ENCODE results near the gene DHRS3.

The DHRS3 gene

DNA sequence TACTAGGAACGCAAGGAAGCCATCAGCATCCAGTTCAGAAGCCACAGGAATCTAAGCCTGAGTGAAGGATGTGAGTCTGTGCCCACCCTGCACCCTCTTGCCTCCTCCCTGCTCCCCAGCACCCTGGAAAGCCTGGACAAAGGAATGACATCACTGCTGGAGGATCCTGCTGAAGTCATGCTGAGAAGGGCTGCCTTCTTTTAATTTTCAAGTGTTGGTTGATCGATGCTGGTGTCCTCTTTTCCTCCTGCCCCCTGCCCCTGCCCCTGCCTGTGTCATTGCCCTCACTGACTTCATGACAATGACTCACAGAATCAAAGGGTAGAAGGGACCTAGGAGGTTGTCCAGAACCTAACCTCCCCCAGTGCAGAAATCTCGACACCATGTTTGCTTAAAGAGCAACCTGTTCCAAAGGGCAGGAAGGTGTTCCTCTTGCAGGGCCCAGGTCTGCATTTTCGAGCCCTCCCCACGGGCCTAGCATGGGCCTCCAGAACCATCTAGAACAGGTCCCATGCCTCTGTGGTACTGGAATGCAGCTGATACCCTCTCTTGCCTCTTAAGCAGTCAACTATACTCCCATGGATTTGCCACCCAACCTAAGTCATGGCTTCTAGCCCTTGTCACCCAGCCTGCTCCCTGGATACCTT, 9.6 kb downstream of the DHRS3 start:
- TF ChIP-seq, protein P1, sequence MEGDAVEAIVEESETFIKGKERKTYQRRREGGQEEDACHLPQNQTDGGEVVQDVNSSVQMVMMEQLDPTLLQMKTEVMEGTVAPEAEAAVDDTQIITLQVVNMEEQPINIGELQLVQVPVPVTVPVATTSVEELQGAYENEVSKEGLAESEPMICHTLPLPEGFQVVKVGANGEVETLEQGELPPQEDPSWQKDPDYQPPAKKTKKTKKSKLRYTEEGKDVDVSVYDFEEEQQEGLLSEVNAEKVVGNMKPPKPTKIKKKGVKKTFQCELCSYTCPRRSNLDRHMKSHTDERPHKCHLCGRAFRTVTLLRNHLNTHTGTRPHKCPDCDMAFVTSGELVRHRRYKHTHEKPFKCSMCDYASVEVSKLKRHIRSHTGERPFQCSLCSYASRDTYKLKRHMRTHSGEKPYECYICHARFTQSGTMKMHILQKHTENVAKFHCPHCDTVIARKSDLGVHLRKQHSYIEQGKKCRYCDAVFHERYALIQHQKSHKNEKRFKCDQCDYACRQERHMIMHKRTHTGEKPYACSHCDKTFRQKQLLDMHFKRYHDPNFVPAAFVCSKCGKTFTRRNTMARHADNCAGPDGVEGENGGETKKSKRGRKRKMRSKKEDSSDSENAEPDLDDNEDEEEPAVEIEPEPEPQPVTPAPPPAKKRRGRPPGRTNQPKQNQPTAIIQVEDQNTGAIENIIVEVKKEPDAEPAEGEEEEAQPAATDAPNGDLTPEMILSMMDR (conservative IDR thresholded peaks at IDR 0.05; ENCODE audit: control insufficient read depth, insufficient read depth, low read depth, low read length), result no peak
- DNase-seq (ENCODE audit: low read depth), result no peak
- H3K4me3 ChIP-seq (ENCODE audit: control insufficient read depth, low read depth, low read length), result no peak overlapping the region

DNA sequence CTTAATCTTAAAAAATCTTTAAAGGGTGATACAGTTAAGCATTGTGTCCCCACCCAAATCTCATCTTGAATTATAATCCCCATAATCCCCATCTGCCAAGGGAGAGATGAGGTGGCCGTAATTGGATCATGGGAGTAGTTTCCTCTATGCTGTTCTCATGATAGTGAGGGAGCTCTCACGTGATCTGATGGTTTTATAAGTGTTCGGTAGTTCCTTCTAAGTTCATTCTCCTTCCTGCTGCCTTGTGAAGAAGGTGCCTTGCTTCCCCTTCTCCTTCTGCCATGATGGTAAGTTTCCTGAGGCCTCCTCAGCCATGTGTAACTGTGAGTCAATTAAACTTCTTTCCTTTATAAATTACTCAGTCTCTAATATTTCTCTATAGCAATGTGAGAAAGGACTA, 10.7 kb downstream of the DHRS3 start:
- TF ChIP-seq, protein P1 (conservative IDR thresholded peaks at IDR 0.05; ENCODE audit: control insufficient read depth, insufficient read depth, low read depth, low read length), result no peak
- DNase-seq (ENCODE audit: low read depth), result no peak
- no peak overlapping the region for H3K4me3 ChIP-seq (ENCODE audit: control insufficient read depth, low read depth, low read length)

DNA sequence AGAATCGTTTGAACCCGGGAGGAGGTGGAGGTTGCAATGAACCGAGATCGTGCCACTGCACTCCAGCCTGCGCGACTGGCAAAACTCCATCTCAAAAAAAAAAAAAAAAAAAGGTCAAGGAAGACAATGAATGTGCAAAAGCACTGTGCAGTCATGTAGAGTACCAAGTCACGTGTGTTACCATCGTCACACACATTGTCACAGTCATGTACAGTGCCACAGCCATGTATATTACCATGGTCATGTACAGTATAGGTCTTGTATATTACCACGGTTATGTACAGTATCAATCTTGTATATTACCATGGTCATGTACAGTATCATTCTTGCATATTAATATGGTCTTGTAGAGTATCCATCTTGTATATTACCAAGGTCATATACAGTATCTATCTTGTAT, 13.0 kb downstream of the DHRS3 start:
- TF ChIP-seq, protein P1 (conservative IDR thresholded peaks at IDR 0.05; ENCODE audit: control insufficient read depth, insufficient read depth, low read depth, low read length), result no peak
- H3K4me3 ChIP-seq (ENCODE audit: control insufficient read depth, low read depth, low read length), result no peak overlapping the region
- no peak for DNase-seq (ENCODE audit: low read depth)

DNA sequence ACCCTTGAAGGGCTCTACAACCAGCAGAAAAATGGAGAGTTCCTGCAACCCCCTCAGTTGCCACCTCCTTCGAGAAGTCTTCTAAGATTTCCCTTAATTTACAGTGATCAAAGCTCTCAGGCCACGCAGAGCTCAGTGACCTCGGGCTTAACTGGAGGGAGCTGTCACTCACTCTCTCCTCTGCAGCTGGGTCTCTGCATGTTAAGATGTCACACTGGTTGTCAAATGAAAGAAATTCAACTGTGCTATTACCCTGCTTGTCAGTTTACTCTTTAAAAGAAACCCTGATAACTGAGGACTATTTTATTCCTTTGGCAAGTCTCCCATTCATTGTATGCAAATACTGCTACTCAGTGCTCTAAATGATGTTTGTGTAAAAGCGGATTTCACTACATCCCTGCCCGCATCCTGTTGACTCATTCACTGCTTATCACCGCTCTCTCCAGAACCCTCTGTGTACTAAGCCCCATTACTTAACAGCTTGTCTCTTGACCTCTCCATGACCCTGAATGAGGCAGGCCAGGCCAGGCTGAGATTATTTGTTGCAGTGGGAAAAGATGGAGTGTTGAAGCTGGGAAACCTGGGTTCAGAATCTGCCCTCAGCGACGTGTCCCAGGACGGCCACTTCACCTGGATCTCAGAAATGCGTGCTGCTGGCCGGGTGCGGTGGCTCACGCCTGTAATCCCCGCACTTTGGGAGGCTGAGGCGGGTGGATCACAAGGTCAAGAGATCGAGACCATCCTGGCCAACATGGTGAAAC, 13.7 kb downstream of the DHRS3 start:
- peak; percentile 98 for DNase-seq (ENCODE audit: low read depth)
- TF ChIP-seq, protein P1 (conservative IDR thresholded peaks at IDR 0.05; ENCODE audit: control insufficient read depth, insufficient read depth, low read depth, low read length), result no peak
- no peak overlapping the region for H3K4me3 ChIP-seq (ENCODE audit: control insufficient read depth, low read depth, low read length)

DNA sequence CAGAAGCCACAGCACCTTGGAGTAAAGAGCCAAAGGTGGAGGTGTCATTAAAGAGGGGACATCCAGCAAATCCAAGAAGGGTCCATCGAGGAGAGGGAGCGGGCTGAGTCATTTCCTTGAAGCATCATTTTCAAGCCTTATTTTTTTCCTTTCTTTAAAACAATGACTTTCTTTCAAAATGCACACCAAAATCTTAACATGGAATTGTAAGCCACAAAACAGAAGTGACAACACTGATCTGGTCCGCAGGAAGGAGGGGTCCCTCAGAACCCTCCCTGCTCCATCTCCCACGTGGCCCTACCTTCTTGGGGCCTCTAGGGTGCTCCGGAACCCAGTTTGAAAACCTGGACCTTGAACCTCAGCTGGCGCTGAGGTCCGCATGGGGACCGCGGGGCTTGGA, 14.8 kb downstream of the DHRS3 start:
- DNase-seq (ENCODE audit: low read depth), result no peak
- TF ChIP-seq, protein P1 (conservative IDR thresholded peaks at IDR 0.05; ENCODE audit: control insufficient read depth, insufficient read depth, low read depth, low read length), result no peak
- H3K4me3 ChIP-seq (ENCODE audit: control insufficient read depth, low read depth, low read length), result no peak overlapping the region

DNA sequence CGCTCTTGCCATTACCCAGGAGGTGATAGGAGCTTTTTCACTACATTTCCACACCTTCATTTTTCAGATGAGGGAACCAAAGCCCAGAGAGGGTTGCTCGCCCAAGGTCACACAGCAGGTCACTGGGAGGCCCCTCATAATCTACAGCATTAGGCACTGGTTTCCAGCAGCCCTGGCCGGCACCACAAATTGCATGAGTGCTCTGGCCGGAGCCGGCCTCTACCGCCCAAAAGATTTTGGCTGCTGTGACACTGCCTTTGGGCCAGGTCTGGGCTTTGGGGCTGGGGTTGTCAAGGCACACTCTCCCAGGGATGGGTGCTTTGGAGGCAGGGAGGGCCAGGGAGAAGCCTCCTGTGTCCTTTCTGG, 15.4 kb downstream of the DHRS3 start:
- TF ChIP-seq, protein P1 (conservative IDR thresholded peaks at IDR 0.05; ENCODE audit: control insufficient read depth, insufficient read depth, low read depth, low read length), result no peak
- no peak overlapping the region for H3K4me3 ChIP-seq (ENCODE audit: control insufficient read depth, low read depth, low read length)

More for the DNA sequence above, 15.4 kb downstream of the DHRS3 start:
- no peak for DNase-seq (ENCODE audit: low read depth)

Data from fibroblast of mammary gland (primary cell).